Body of pancreas (tissue), 4 donors: ENCODE measurements around the gene CTIF.

Experiments used
- CTCF ChIP-seq, 7 experiments: fragments of 450-650 bp in 4 of 7; fragments of 200-600 bp in 3 of 7; sonication (generic) in 3 of 7; IDR thresholded peaks; one replicate each; pipeline ENCODE4 v1.5.1; 2016 to 2019; ENCODE audit warnings: antibody characterized with exemption in 7 of 7
- POLR2A ChIP-seq, 3 donors: fragments of 450-650 bp; IDR thresholded peaks; one replicate each; pipeline ENCODE4 v1.6.1; 2016; ENCODE audit warnings: antibody characterized with exemption in 3 of 3, mild to moderate bottlenecking in 2 of 3

GRCh38 chr18:48813833-48814489 is 275.1 kb downstream of the CTIF start:
- no peak for TF ChIP-seq POLR2A (IDR thresholded peaks at IDR 0.05)
- no peak for TF ChIP-seq CTCF (IDR thresholded peaks at IDR 0.05)
